ENCODE measurements around the gene TSHZ2.

TSHZ2 gene

GRCh38 chr20:53330601-53331140 is 358.5 kb downstream of the TSHZ2 start:
- DNase-seq, result no peak

DNA sequence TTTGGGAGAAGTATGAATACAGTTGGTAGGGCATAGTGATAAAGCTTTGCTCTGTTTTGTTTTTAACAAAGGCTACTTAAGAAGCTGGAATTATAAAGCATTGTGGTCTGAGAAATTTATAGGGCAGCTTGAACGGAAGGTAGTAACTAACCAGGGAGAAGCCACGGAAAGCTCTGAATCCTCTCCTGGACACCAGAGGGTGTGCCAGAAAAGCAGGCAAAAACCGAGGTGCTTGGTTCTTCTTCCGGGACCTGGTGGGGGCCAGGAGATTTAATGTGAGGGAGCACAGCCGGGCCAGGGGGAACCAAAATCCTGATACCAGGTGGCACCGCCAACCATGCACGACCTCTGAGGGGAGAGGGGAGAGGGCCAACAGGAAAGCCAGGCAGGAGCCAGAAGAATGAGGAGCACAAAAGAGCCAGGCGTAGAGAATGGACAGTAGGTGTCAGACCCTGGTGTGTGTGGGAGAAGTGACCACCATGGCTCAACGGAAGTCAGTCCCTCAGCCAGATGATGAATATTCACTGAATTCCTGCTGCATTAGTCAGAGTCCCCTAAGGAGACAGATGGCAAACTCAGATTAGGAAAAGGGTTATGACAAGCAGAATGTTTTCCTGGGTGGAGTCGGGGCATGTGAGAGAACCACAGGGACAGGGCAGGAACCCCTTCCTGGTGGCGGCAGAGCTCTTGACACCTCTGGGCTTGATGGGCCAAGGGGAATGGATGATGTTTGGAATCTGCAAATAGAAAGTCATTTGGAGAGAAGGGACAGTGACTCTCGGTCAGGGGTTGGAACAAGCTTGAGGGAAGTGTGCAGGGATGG is 359.2 kb downstream of the TSHZ2 start:
- DNase-seq, result no peak

DNA sequence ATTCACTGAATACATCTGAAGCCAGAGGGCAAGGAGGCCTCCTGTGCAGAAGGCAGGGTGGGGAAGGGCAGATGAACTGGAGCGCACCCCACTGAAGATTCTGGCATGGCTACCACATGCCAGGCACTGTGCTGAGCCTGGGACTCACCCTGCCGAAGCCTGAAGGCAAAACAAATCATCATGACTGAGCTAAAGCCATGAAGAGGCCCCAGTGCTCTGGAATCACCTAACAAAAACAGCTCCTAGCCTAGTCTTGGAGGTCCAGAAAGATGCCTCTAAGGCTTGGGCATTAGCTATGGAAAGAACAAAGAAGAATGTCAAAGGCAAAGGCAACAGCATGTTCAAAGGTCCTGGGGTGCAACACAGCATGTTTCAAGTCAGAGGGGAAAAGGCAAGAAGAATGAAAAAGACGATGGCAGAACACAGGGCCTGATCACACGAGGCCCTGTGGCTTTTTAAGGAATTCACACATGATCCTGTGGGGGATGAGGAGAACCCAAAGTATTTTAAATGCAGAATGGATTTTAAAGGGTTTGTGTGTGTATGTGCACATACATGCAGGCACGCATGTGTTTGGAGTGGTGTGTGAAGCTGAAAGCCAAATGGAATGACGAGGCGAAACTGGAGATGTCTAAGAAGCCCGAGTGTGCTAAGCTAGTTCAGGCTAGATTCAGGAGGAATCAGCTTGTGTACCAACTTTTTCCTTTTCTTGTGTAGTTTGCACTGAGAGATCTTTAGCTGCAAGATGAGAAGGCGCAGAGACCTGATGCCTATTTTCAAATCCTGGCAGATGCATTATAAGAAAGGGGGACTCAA is 360.1 kb downstream of the TSHZ2 start:
- no peak for DNase-seq

DNA sequence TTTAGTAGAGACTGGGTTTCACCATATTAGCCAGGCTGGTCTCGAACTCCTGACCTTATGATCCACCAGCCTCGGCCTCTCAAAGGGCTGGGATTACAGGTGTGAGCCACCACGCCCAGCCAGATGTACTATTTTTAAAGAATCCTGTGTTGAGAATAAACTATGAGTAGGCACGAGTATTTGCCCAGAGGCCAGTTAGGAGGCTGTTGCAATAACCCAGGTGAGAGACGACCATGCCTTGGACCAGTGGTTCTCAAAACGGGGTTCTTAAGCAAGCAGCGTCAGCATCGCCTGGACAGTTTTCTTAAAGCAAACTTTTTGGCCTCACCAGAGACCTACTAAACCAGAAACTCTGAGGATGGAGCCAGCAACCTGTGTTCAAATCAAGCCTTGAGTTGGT is 362.7 kb downstream of the TSHZ2 start:
- no peak for DNase-seq

GRCh38 chr20:53335555-53335954 is 363.4 kb downstream of the TSHZ2 start:
- no peak for DNase-seq

- DNase-seq, result no peak
Observed at GRCh38 chr20:53336892-53337291, 364.7 kb downstream of the TSHZ2 start.

- no peak for DNase-seq
Observed at GRCh38 chr20:53337390-53338101, 365.4 kb downstream of the TSHZ2 start.

GRCh38 chr20:53338716-53339115 is 366.6 kb downstream of the TSHZ2 start:
- no peak for DNase-seq

DNA sequence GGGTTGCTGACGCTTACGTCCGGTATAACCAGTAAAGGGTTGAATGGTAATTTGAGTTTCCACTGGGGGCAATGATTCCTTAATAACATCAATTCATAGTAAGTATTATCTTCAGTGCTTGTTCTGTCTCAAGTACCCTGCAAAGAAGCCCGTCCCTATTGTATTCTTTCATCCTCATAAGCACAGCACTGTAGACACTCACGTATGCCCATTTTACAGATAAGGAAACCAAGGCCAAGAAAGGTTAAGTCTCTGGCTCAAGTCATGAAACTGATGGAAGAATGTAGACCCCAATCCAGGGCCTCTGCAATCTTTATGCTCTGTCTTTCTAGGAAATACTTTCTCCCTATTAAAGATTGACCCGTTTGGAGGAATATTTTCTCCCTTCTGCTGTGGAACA is 370.3 kb downstream of the TSHZ2 start:
- no peak for DNase-seq

DNA sequence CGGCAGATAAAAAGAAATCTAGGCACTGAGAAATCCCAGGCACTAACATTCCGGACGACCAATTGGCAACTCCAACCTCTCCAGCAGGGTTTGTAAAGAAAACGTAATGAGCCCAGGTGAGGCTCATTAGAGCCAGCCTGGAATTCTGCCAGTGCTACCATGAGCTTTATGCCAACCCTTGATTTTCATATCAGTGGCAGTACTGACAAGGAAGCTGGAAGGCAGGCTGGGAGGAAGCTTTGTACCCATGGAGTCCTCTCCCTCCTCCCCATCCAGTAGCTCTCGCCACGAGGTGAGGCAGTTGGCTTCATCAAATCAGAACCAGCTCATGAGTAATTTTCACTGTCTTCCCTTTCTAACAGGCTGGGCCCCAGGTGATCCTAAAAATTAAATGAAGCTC is 371.3 kb downstream of the TSHZ2 start:
- DNase-seq, result no peak

DNA sequence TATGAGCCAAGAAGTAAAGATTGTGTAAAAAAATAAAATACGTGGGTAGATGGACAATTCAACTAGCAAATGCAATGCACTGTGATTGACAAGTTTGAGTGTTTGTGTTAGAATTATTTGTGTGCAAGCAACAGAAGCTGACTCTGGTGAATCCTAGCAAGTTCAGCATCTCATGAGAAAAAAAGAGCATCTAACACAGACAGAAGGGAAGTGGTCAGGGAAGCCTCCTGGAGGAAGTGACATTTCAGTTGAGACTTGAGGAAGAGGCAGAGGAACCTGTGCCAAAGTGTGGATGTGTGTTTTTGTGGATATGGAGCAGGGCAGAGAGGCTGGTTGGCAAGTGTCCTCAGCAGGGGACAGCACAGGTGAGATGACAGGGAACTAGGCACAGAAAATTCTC is 372.7 kb downstream of the TSHZ2 start:
- DNase-seq, result no peak

DNA sequence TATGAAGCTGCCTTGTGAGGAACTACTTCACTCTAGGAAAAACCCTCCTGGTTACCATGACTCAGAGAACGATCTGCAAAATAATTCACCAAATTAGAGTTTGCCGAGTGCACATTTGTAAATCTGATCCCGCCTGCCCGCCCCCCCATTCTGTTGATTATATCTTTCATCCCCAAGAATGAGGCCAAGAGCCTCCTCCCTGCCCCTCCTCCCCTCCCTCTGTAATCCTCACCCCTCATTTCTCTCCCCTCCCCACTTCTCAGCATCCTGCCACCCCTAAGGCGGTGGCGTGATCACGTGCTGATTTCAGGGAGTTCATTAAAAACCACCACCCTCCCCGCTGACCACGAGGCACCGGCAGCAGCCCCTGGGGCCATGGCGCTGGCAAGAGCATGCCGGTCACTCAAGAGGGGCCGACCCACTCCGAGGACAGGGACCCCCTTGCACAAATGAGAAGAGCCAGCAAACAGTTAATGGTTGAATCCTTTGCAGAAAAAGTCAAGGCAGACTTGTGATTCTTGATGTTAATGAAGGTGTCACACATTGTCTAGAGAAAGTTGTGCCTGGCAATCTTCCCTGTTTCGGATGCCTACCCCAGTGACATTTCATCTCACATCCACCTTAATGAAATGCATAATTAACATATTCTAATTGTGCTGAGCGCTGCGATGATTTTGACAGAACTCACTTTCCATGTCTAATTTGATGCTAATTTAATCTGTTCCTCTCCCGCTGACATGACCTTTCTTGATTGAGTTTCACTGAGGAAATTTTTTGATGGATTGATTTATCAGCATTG is 373.6 kb downstream of the TSHZ2 start:
- no peak for DNase-seq

DNA sequence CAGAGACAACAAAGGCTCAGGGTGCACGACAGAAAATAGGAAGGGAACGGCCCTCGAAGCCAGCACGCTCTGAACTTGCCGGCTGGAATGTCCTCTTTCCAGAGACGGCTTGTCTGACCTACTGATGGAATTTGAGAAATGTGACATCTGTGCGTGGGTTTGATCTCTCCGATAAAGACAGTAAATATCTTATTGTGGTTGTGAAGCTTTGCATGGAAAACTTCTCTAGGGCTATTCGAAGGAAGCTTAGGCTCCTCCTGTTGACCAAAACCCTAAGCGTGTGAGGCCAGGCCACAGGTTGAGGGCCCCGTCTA is 374.1 kb downstream of the TSHZ2 start:
- DNase-seq, result no peak

DNA sequence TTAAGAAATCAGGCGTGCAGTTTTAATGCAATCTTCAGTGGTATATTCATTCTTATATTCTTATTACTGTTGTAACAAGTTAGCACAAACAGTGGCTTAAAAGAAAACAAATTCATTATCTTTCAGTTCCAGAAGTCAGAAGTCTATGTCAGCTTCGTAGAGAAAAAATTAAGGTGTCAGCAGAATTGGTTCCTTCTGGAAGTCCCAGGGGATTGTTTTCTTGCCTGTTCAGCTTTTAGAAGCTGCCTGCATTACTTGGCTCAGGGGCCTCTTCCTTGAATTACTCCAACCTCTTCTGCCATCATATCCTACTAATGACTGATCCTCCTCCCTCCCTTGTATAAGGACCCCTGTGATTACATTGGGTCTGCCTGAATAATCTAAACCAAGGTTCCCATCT is 377.6 kb downstream of the TSHZ2 start:
- DNase-seq, result no peak

DNA sequence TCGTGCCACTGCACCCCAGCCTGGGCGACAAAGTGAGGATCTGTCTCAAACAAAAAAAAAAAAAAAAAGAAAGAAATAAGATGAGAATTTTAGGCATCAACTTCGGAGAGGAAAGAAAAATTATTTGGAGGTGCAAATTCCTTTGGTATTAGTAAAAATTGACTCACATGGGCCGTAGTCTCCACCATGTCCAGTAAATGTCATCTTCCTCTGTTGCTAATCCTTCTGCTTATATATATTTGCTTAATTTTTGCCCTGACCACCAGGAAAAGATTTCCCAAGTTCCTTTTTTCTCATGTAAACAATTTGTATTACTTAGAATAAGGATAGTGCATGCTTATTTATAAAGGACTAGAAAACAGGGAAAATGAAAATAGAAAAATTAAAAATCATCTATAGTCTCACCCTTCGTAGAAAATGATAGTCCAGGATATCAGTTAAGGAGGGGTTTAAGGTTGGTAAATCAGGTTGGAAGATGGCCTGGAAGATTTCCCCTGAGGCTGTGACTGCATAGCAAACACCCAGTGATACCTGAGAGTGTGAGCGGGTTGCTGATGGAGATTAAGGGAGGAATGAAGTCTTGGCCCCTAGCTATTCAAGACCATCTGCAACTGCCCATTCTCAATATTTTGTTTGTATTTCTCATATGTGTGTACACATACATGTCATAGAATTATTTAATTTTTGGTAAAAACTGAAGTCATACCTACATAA is 380.7 kb downstream of the TSHZ2 start:
- no peak for DNase-seq

- DNase-seq, result no peak
Observed at GRCh38 chr20:53354314-53354713, 382.2 kb downstream of the TSHZ2 start.

DNA sequence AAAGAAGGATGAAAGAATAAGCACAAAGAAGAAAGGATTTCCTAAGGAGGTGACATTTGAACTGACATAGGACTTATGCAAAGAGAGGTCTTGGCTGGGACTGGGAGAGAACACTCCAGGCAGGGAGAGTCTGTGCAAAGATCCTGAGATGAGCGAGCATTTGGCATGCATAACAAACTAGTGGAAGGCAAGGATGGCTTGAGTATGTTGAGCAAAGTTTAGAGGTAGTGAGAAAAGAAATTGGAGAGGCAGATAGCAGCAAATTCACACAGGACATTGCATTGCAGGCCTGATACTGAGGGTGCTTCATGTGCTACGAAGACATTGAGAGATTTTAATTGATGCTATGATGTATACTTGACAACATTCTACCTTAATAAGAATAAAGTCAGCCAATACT is 383.6 kb downstream of the TSHZ2 start:
- no peak for DNase-seq

- DNase-seq, result no peak
Observed at GRCh38 chr20:53359425-53359824, 387.3 kb downstream of the TSHZ2 start.

DNA sequence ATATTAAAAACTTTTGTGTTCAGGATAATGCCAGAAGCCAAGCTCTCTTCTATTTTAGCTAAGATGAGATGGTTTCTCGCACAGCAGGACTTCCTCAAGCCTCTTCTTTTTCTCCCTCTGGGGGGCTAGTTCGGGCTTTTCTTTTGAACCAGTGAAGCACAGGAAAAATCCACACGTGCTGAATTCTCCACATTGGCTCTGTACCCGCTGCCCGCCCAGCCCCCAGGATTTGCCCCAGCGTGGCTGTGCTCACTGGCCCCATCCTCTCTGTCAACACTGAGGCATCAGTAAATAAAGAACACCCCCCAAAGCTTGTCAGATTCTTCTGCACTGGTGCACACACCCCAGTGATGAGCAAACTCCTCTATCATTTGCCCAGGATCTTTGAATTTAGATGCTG is 388.7 kb downstream of the TSHZ2 start:
- DNase-seq, result no peak

GRCh38 chr20:53362736-53363135 is 390.6 kb downstream of the TSHZ2 start:
- no peak for DNase-seq

GRCh38 chr20:53364646-53365045 is 392.5 kb downstream of the TSHZ2 start:
- DNase-seq, result no peak

GRCh38 chr20:53365076-53365475 is 392.9 kb downstream of the TSHZ2 start:
- no peak for DNase-seq

Measured in activated CD8-positive, alpha-beta memory T cell treated with anti-CD3 and anti-CD28 coated beads, Interleukin-2, amount 50 U/mL, for 4 hours (primary cell).